Vagina (tissue), 2 donors: ENCODE measurements around the gene GPRC6A. TPM values are rescaled to one million over a fixed set of nuclear protein-coding genes. Genes with fewer than 3 reads are reported as not detected.
A peak's percentile ranks its signal among the peaks of the same experiment; 100 is the strongest.

Experiments used
- DNase-seq, 2 donors: peaks; one replicate each; pipeline ENCODE4 v3.0.0-alpha.2; 2017; ENCODE audit errors: extremely low spot score in 2 of 2
- H3K27ac ChIP-seq: fragments of 200-600 bp; sonication (generic); one replicate; pipeline ENCODE4 v1.5.1; 2019
- H3K27me3 ChIP-seq: fragments of 200-600 bp; sonication (generic); one replicate; pipeline ENCODE4 v1.5.1; 2019
- H3K36me3 ChIP-seq, 2 donors: fragments of 200-600 bp; sonication (generic); one replicate each; pipeline ENCODE4 v1.5.1; 2017 to 2019
- H3K4me1 ChIP-seq: fragments of 200-600 bp; sonication (generic); one replicate; pipeline ENCODE4 v1.5.1; 2019
- H3K4me3 ChIP-seq, 2 donors: fragments of 200-600 bp; sonication (generic); 1 replicate in 1 of 2; 2 replicates in 1 of 2; pipeline ENCODE4 v1.5.1; 2016 to 2019
- H3K9me3 ChIP-seq: fragments of 200-600 bp; sonication (generic); one replicate; pipeline ENCODE4 v1.5.1; 2019
- POLR2A ChIP-seq, 2 donors: fragments of 450-650 bp; IDR thresholded peaks; one replicate each; pipeline ENCODE4 v1.6.1; 2017; ENCODE audit warnings: antibody characterized with exemption in 2 of 2, mild to moderate bottlenecking in 2 of 2, moderate library complexity in 2 of 2
- POLR2AphosphoS5 ChIP-seq, 2 donors: sonication (generic); formaldehyde crosslinking; IDR thresholded peaks; one replicate each; pipeline ENCODE4 v1.9.0; 2017; ENCODE audit warnings: antibody characterized with exemption in 2 of 2, mild to moderate bottlenecking in 2 of 2, low read depth in 1 of 2; ENCODE audit not compliant: insufficient read depth in 1 of 2
- intact Hi-C: fragments of 100-400 bp; cut with DNase I; formaldehyde crosslinking; loops from one replicate; pipeline ENCODE4 v1.15.1; 2023
- total RNA-seq: library from RNA; depleted of rRNA; stranded (reverse); fragments of >200 nt; gene quantifications from one replicate; pipeline ENCODE4 v1.2.3, GENCODE V29; 2016
- TF ChIP-seq, protein P1 (sequence below), 3 experiments: fragments of 450-650 bp in 2 of 3; fragments of 200-600 bp in 1 of 3; sonication (generic) in 1 of 3; IDR thresholded peaks; one replicate each; pipeline ENCODE4 v1.5.1; 2017 to 2019; ENCODE audit warnings: antibody characterized with exemption in 3 of 3, mild to moderate bottlenecking in 2 of 3, moderate library complexity in 2 of 3

The GPRC6A gene
- not detected for total RNA-seq

GRCh38 chr6:116828983-116829382, at the start of gene GPRC6A:
TSS of gene GPRC6A (minus strand) at chr6:116829083. CDS start at chr6:116829013, 70 bp downstream.
- Histone ChIP-seq H3K27me3 (no peaks in the 10 kb centered on the region), H3K27ac (no peak within 1 kb of the TSS), H3K9me3 (no peaks in the 10 kb centered on the region), H3K4me1 (no peaks in the 10 kb centered on the region), H3K36me3 (no peaks in the 10 kb centered on the region), H3K4me3 (no peak within 1 kb of the TSS)
- no peak for TF ChIP-seq POLR2AphosphoS5 (IDR thresholded peaks at IDR 0.05; ENCODE audit: insufficient read depth in 1 of 2, low read depth in 1 of 2)
- TF ChIP-seq, protein P1, sequence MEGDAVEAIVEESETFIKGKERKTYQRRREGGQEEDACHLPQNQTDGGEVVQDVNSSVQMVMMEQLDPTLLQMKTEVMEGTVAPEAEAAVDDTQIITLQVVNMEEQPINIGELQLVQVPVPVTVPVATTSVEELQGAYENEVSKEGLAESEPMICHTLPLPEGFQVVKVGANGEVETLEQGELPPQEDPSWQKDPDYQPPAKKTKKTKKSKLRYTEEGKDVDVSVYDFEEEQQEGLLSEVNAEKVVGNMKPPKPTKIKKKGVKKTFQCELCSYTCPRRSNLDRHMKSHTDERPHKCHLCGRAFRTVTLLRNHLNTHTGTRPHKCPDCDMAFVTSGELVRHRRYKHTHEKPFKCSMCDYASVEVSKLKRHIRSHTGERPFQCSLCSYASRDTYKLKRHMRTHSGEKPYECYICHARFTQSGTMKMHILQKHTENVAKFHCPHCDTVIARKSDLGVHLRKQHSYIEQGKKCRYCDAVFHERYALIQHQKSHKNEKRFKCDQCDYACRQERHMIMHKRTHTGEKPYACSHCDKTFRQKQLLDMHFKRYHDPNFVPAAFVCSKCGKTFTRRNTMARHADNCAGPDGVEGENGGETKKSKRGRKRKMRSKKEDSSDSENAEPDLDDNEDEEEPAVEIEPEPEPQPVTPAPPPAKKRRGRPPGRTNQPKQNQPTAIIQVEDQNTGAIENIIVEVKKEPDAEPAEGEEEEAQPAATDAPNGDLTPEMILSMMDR (IDR thresholded peaks at IDR 0.05) = no peak
- TF ChIP-seq POLR2A (IDR thresholded peaks at IDR 0.05) = no peak
- intact Hi-C loops = no loop called here
- no peak for DNase-seq

DNA sequence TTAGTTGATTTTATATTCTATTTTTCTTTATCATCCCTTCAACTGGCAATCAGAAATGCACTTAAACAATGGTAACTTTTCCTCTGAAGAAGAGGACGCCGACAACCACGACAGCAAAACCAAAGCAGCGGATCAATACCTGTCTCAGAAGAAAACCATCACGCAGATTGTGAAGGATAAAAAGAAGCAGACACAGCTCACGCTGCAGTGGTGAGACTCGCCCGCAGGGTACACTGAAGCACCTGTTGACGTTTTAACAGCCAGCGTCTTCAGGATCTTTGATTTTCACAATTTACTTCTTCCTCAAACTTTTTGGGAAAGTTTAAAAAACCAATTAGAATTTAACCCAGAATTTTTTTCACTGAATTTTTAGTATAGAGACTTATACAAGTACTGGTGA, 48.9 kb upstream of the GPRC6A start:
- Histone ChIP-seq H3K9me3 (no peaks in the 10 kb centered on the region), H3K4me1 (peaks cover 13% of the 10 kb centered on the region), H3K4me3 (no peak overlapping the region), H3K27ac (no peak overlapping the region), H3K27me3 (no peaks in the 10 kb centered on the region), H3K36me3 (no peaks in the 10 kb centered on the region)
- no peak for DNase-seq
- TF ChIP-seq, protein P1 (IDR thresholded peaks at IDR 0.05) = no peak
- TF ChIP-seq POLR2A (IDR thresholded peaks at IDR 0.05) = no peak
- TF ChIP-seq POLR2AphosphoS5 (IDR thresholded peaks at IDR 0.05; ENCODE audit: insufficient read depth in 1 of 2, low read depth in 1 of 2) = no peak
- intact Hi-C loops = no loop called here

DNA sequence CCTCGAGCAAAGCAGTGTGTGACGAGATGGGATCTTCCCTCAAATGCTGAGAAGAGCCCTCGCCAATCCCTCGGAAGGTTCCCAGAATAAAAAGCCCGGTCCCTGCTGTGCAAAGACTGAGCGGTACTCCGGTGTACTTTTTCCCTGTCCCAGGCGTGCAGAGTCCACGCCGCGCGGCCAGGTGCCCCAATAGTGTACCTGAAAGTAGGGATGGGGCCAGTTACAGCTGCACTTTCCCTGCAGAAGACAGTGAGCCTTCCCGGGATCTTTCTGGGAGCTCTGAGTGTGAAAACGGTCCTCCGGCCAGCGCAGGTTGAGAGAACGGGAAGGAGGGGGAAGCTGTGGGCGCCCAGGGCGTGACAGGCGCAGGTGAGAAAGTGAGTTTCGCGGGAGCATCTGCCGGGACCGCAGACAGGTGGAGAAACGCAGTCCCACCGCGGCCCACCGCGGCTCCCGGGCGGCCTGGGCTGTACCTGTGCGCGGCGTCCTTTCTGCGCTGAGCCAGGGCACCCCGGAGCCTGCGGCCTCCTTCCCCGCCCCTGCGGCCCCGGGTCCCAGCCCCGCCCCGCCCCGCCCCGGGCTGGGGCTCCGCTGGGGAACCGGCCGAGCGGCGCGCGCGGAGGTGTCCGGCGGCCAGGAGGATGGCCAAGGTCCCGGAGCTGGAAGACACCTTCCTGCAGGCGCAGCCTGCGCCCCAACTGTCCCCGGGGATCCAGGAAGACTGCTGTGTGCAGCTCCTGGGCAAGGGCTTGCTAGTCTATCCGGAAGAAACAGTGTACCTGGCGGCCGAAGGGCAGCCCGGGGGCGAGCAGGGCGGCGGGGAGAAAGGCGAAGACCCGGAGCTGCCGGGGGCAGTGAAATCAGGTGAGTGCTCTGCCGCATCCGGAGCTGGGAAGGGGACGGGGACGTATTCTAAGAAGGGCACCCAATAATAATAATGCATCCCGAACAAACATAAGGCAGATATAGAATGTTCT, 48.0 kb upstream of the GPRC6A start, which contains the start of gene RFX6:
TSS of gene RFX6 (plus strand) at position 608 of the 977 bp plus-strand sequence. CDS start at position 642, 34 bp downstream.
- Histone ChIP-seq H3K27me3 (no peaks in the 10 kb centered on the region), H3K27ac (no peak within 1 kb of the TSS), H3K4me1 (peaks cover 13% of the 10 kb centered on the region), H3K36me3 (no peaks in the 10 kb centered on the region), H3K4me3 (peak within 1 kb of the TSS in 1 of 2 donors; percentile 41), H3K9me3 (no peaks in the 10 kb centered on the region)
- intact Hi-C loops = no loop called here
- DNase-seq = no peak
- TF ChIP-seq, protein P1 (IDR thresholded peaks at IDR 0.05) = no peak
- no peak for TF ChIP-seq POLR2AphosphoS5 (IDR thresholded peaks at IDR 0.05; ENCODE audit: insufficient read depth in 1 of 2, low read depth in 1 of 2)
- TF ChIP-seq POLR2A (IDR thresholded peaks at IDR 0.05) = no peak

DNA sequence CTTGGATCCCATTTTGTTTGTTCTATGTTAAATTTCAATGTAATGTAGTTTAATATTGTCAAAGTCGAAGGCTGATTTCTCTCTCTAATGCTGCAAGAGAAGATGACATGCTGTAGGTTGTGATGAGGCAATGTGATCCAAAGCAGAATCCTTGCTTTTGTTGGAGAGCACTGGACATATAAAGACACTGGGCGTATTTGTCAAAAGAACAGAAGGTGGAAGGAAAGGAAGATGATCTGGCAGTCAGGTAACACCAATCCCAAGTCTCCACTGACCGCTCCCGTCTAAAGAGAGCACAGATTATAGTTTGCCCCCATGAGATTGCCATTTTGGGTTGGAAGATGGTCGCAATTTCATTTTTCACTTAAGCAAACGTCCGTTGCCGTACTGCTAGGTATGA, 47.2 kb upstream of the GPRC6A start:
- H3K36me3 ChIP-seq = no peaks in the 10 kb centered on the region
- no peaks in the 10 kb centered on the region for H3K27me3 ChIP-seq
- no peak overlapping the region for H3K4me3 ChIP-seq
- H3K27ac ChIP-seq = no peak overlapping the region
- DNase-seq = no peak
- TF ChIP-seq POLR2A (IDR thresholded peaks at IDR 0.05) (no peak), POLR2AphosphoS5 (IDR thresholded peaks at IDR 0.05; ENCODE audit: insufficient read depth in 1 of 2, low read depth in 1 of 2) (no peak)
- TF ChIP-seq, protein P1 (IDR thresholded peaks at IDR 0.05) = no peak
- intact Hi-C loops = no loop called here
- no peaks in the 10 kb centered on the region for H3K9me3 ChIP-seq
- H3K4me1 ChIP-seq = peaks cover 13% of the 10 kb centered on the region

- no peak overlapping the region for H3K4me3 ChIP-seq
- no peak for TF ChIP-seq POLR2AphosphoS5 (IDR thresholded peaks at IDR 0.05; ENCODE audit: insufficient read depth in 1 of 2, low read depth in 1 of 2)
- TF ChIP-seq, protein P1 (IDR thresholded peaks at IDR 0.05) = no peak
- no peak for TF ChIP-seq POLR2A (IDR thresholded peaks at IDR 0.05)
- no peak for DNase-seq
- no peaks in the 10 kb centered on the region for H3K27me3 ChIP-seq
- no peak overlapping the region for H3K27ac ChIP-seq
- intact Hi-C loops = no loop called here
- H3K9me3 ChIP-seq = no peaks in the 10 kb centered on the region
- no peaks in the 10 kb centered on the region for H3K36me3 ChIP-seq
- peaks cover 13% of the 10 kb centered on the region for H3K4me1 ChIP-seq
These were observed 43.9 kb upstream of the GPRC6A start for GRCh38 chr6:116872771-116873170.
